Measurements from ENCODE around the gene ARHGAP4. TPM values are rescaled to one million over a fixed set of nuclear protein-coding genes. Genes with fewer than 3 reads are reported as not detected.

ARHGAP4 gene
- total RNA-seq, 1 experiment from 2014 or later: 47.0 TPM

GRCh38 chrX:153948847-153949805, 23.1 kb upstream of the ARHGAP4 start:
- intact Hi-C loops (cut with micrococcal nuclease; ENCODE audit: unreplicated experiment): loop anchor here (5.0 kb wide), 2 partner anchors 392 to 992 kb away; no protein-coding TSS in a partner anchor
- DNase-seq: no peak
- Histone ChIP-seq H3F3A (ENCODE audit: insufficient read depth, low read depth) (peaks cover 7% of the 10 kb centered on the region), H3K9me3 (ENCODE audit: insufficient read depth, low read depth) (no peaks in the 10 kb centered on the region), H4K20me1 (ENCODE audit: insufficient read depth) (peaks cover 9% of the 10 kb centered on the region; the same call in 1 of the 2 replicates), H3K4me2 (no peak overlapping the region), H3K27ac (no peak overlapping the region), H2AFZ (no peak overlapping the region), H3K9me2 (ENCODE audit: insufficient read depth) (no peaks in the 10 kb centered on the region), H3K4me1 (replicated peaks; ENCODE audit: insufficient read depth) (no peaks in the 10 kb centered on the region), H3K4me3 (no peak overlapping the region), H3K27me3 (ENCODE audit: insufficient read depth, low read depth) (no peaks in the 10 kb centered on the region), H3K79me2 (ENCODE audit: low read depth) (no peaks in the 10 kb centered on the region), H3K36me3 (ENCODE audit: low read depth) (no peaks in the 10 kb centered on the region)
- ChIA-PET POLR2A (ENCODE audit: unreplicated experiment) (interaction anchor here (0.6 kb wide), 1 partner anchor 141 kb away, joined by 3 read pairs; no protein-coding TSS in a partner anchor), CTCF (interaction anchor here (0.6 to 0.7 kb wide), 2 partner anchors 100 to 270 kb away, joined by 3 read pairs; no protein-coding TSS in a partner anchor)
- TF ChIP-seq CTCF (conservative IDR thresholded peaks at IDR 0.05) (no peak), EZH2 (IDR thresholded peaks at IDR 0.05; ENCODE audit: low read depth) (no peak)
- TSS peak; percentile 41 for BruUV-seq (replicated peaks)

DNA sequence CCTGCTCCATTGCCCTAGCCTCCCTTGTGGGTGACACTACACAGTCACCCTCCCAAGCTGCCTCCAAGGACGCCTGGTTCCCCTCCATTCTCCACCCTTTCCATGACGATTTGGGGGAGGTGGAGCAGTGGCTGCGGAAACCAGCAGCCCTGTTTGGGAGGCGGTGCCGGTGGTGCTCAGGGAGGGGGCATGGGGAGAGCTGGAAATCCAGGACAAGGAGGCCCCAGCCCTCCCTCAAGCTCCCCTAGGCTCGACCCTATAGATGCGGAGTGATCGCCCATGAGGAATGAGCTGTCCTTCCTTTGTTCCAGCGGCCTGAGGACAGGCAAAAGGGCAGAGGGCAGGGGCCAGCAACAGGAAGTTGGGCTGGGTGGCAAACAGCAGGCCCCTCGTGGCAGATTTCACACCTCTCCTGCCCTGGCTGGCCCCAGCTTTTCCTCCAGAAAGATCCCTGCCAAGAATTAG, 22.0 kb upstream of the ARHGAP4 start:
- no peak overlapping the region for H3K27ac ChIP-seq

More for the DNA sequence above, 22.0 kb upstream of the ARHGAP4 start:
- H3K36me3 ChIP-seq (ENCODE audit: low read depth): no peaks in the 10 kb centered on the region
- H3F3A ChIP-seq (ENCODE audit: insufficient read depth, low read depth): peaks cover 7% of the 10 kb centered on the region
- intact Hi-C loops (cut with micrococcal nuclease; ENCODE audit: unreplicated experiment): loop anchor here (5.0 kb wide), 2 partner anchors 391 to 991 kb away; no protein-coding TSS in a partner anchor
- H3K9me2 ChIP-seq (ENCODE audit: insufficient read depth): no peaks in the 10 kb centered on the region
- no peaks in the 10 kb centered on the region for H3K27me3 ChIP-seq (ENCODE audit: insufficient read depth, low read depth)
- no peaks in the 10 kb centered on the region for H3K9me3 ChIP-seq (ENCODE audit: insufficient read depth, low read depth)
- peaks cover 7% of the 10 kb centered on the region; the same call in 1 of the 2 replicates for H4K20me1 ChIP-seq (ENCODE audit: insufficient read depth)
- DNase-seq: no peak
- no peak overlapping the region for H2AFZ ChIP-seq
- H3K79me2 ChIP-seq (ENCODE audit: low read depth): no peaks in the 10 kb centered on the region
- no TSS peak for BruUV-seq (replicated peaks)
- CTCF ChIA-PET: interaction anchor here (0.6 to 0.8 kb wide), 3 partner anchors 30 to 500 kb away, joined by 4 to 5 read pairs (median 4); no protein-coding TSS in a partner anchor
- no peak overlapping the region for H3K4me2 ChIP-seq
- POLR2A ChIA-PET (ENCODE audit: unreplicated experiment): no interaction called here
- TF ChIP-seq CTCF (conservative IDR thresholded peaks at IDR 0.05): no peak
- no peak for TF ChIP-seq EZH2 (IDR thresholded peaks at IDR 0.05; ENCODE audit: low read depth)
- H3K4me1 ChIP-seq (replicated peaks; ENCODE audit: insufficient read depth): no peaks in the 10 kb centered on the region
- no peak overlapping the region for H3K4me3 ChIP-seq
